Neutrophil (primary cell): ENCODE results near the gene CR2.

Experiments used
- H3K27ac ChIP-seq: fragments of 200-600 bp; sonication (generic); 2 replicates; pipeline ENCODE4 v1.5.1; 2016; ENCODE audit warnings: mild to moderate bottlenecking, moderate library complexity
- H3K27me3 ChIP-seq: fragments of 200-600 bp; sonication (generic); 2 replicates; pipeline ENCODE4 v1.6.0; 2016; ENCODE audit warnings: mild to moderate bottlenecking
- H3K36me3 ChIP-seq: fragments of 200-600 bp; sonication (generic); 2 replicates; pipeline ENCODE4 v1.5.1; 2017
- H3K4me1 ChIP-seq, 2 experiments: fragments of 200-600 bp in 1 of 2; sonication (generic) in 1 of 2; 1 replicate in 1 of 2; 2 replicates in 1 of 2; pipeline versions ENCODE4 v1.5.1 to v1.6.1; 2013 to 2016; ENCODE audit warnings: low read depth in 1 of 2, low read length in 1 of 2, mild to moderate bottlenecking in 1 of 2, moderate library complexity in 1 of 2; ENCODE audit not compliant: control insufficient read depth in 1 of 2, insufficient read depth in 1 of 2
- H3K4me3 ChIP-seq, 2 experiments: fragments of 200-600 bp in 1 of 2; sonication (generic) in 1 of 2; 1 replicate in 1 of 2; 2 replicates in 1 of 2; pipeline ENCODE4 v1.5.1; 2013 to 2016; ENCODE audit warnings: low read depth in 1 of 2, low read length in 1 of 2, mild to moderate bottlenecking in 1 of 2, moderate library complexity in 1 of 2
- H3K9me3 ChIP-seq: fragments of 200-600 bp; sonication (generic); 2 replicates; pipeline ENCODE4 v1.5.1; 2016
- TF ChIP-seq, protein P1 (sequence below): fragments of 200-600 bp; sonication (generic); IDR thresholded peaks from 2 replicates; pipeline ENCODE4 v1.5.1; 2016; ENCODE audit warnings: antibody characterized with exemption

The CR2 gene

DNA sequence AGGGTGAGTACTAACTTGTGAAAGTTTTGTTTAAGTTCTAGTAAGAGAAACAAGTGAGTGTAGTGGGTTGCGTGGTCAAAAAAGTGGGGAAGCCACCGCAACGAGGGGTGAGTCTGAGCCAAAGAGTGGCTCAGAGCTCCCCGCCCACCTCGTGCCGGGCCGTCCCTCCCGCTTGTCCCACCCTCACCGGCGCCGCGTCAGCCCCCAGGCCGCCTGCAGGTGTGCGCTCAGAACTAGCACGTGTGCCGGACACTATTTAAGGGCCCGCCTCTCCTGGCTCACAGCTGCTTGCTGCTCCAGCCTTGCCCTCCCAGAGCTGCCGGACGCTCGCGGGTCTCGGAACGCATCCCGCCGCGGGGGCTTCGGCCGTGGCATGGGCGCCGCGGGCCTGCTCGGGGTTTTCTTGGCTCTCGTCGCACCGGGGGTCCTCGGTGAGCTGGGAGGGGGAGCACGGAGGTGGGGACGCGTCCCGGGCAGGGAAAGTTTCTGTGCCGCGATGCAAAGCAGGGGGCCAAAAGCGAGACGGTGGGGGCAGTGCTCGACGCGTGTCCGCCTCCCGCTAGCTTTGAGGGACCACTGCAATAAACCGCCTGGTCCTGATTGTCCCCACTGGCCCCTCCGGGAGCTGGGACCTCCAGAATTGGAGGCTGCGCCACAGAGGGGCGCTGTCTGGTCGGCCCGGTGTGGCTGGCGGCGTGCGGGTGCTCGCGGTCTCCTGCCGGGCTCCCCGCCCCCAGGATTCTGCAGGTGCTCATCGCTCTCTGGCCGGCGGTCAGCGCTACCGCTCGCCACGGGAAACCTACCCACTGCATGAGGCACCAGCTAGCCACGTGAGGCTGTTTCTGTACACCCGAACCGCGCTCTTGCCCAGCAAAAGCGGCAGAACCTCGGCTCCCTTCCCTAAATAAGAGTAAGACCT is at the start of gene CR2:
CR2 (plus strand) TSS at position 283 of the 919 bp plus-strand sequence; CDS start at position 374, 91 bp downstream.
- H3K36me3 ChIP-seq: no peaks in the 10 kb centered on the region
- no peaks in the 10 kb centered on the region for H3K9me3 ChIP-seq
- H3K27ac ChIP-seq: no peak within 1 kb of the TSS
- TF ChIP-seq, protein P1, sequence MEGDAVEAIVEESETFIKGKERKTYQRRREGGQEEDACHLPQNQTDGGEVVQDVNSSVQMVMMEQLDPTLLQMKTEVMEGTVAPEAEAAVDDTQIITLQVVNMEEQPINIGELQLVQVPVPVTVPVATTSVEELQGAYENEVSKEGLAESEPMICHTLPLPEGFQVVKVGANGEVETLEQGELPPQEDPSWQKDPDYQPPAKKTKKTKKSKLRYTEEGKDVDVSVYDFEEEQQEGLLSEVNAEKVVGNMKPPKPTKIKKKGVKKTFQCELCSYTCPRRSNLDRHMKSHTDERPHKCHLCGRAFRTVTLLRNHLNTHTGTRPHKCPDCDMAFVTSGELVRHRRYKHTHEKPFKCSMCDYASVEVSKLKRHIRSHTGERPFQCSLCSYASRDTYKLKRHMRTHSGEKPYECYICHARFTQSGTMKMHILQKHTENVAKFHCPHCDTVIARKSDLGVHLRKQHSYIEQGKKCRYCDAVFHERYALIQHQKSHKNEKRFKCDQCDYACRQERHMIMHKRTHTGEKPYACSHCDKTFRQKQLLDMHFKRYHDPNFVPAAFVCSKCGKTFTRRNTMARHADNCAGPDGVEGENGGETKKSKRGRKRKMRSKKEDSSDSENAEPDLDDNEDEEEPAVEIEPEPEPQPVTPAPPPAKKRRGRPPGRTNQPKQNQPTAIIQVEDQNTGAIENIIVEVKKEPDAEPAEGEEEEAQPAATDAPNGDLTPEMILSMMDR: no peak
- H3K4me3 ChIP-seq: peak within 1 kb of the TSS; percentile 42 to 53
- peaks cover 6 to 11% of the 10 kb centered on the region in 2 experiments for H3K4me1 ChIP-seq
- H3K27me3 ChIP-seq: peaks cover 89% of the 10 kb centered on the region

DNA sequence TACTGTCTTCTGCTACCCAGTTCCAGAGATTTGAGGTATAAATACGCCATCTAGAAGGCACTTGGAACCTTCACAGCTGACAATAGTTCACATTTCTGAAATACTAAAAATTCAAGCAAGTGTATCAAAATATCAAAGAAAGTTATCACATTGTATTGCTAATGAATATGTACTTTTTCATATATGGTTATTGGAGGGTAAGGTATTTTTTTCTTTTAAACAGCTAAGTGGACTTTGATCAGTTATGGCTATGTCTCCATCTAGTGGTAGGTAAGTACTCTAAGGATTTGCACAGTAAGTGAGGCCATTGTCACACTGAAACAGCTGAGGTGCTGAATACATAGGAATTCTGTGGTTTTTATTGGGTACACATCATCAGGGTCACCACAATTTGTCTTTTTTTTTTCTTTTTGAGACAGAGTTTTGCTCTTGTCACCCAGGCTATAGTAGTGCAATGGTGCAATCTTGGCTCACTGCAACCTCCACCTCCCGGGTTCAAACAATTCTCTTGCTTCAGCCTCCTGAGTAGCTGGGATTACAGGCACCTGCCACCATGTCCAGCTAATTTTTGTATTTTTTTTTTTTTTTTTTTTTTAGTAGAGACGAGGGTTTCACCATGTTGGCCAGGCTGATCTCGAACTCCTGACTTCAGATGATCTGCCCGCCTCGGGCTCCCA is 49.1 kb upstream of the CR2 start:
- no peaks in the 10 kb centered on the region for H3K9me3 ChIP-seq
- TF ChIP-seq, protein P1: peak; percentile 68
- H3K27ac ChIP-seq: no peak overlapping the region
- peaks cover 28 to 31% of the 10 kb centered on the region in 2 experiments for H3K4me1 ChIP-seq
- H3K36me3 ChIP-seq: no peaks in the 10 kb centered on the region
- no peaks in the 10 kb centered on the region for H3K27me3 ChIP-seq
- no peak overlapping the region for H3K4me3 ChIP-seq

DNA sequence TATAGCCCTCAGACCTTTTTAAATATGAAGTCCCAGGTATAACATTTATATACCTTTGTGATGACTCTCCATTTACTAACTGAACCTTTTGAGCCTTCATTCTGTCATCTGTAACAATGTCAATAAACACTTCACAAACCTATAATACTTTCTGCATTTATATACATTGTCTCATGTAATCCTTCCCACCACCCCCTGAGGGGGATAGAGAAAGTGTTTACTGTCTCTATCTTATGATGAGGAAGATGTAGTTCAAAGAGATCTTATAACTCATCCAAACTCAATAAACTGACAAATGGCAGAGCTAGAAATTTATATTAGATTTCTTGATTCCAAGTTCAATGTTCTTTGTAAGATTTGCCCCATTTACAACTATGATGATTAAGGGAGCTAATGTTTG is 48.3 kb upstream of the CR2 start:
- TF ChIP-seq, protein P1: no peak
- Histone ChIP-seq H3K36me3 (no peaks in the 10 kb centered on the region), H3K27me3 (no peaks in the 10 kb centered on the region), H3K9me3 (no peaks in the 10 kb centered on the region), H3K4me3 (no peak overlapping the region), H3K27ac (no peak overlapping the region), H3K4me1 (peaks cover 30 to 33% of the 10 kb centered on the region in 2 experiments)

DNA sequence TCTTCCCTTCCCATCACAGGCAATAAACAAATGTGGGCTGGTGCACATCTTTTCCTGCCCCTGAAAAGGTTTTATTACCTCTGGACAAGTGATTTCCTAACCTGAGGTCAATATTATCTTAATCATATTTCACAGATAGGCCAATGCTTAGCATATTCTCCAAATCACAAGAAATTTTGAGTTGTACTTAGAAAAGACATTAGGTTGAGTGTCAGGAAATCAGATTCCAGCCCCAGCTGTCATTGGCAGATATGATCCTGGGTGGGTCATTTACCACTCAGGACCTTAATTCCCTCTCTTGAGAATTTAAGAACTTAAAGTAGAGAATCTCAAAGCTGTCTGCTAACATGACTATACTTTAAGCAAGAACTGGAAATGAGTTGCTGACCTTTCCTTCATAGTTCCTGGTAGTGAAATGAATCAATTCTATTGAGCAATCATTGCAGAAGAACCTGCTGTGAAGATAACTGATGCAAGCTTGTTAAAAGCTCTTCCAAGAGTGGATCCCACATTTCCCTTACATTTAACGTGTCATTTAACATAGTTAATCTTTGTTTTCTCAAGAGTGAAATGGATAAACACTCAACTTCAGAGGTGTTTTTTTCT is 46.4 kb upstream of the CR2 start:
- H3K27me3 ChIP-seq: no peaks in the 10 kb centered on the region
- peak overlapping the region; percentile 80 for H3K27ac ChIP-seq
- H3K36me3 ChIP-seq: no peaks in the 10 kb centered on the region
- TF ChIP-seq, protein P1: no peak
- H3K4me1 ChIP-seq: peaks cover 49 to 51% of the 10 kb centered on the region in 2 experiments
- H3K4me3 ChIP-seq: peak overlapping the region in 1 of 2 experiments; percentile 36
- H3K9me3 ChIP-seq: no peaks in the 10 kb centered on the region

DNA sequence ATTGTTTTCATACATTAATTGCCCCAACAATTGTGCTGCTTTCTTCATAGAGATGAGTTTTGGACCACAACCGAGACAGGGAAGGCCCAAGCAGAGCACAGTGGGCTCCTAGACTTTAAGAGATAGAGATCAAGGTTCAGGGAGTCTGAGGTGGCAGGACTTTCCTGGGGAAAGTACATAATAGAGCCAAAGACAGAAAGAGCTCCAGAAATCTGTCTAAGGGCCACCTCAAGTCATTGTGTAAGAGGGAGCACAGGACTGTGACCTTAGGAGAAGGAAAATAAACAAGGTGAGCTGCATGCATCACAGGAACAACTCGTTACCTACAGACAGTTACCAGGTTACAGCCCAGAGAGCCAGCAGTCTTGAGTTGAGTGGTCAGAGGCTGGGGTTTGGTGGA is 41.3 kb upstream of the CR2 start:
- TF ChIP-seq, protein P1: no peak
- no peaks in the 10 kb centered on the region for H3K27me3 ChIP-seq
- peak overlapping the region; percentile 88 for H3K27ac ChIP-seq
- H3K4me1 ChIP-seq: peaks cover 78 to 83% of the 10 kb centered on the region in 2 experiments
- no peaks in the 10 kb centered on the region for H3K9me3 ChIP-seq
- no peaks in the 10 kb centered on the region for H3K36me3 ChIP-seq
- H3K4me3 ChIP-seq: no peak overlapping the region
